HepG2 (cell line): Measurements from ENCODE around the gene OR2A2. TPM values are rescaled to one million over a fixed set of nuclear protein-coding genes. Genes with fewer than 3 reads are reported as not detected.

Source experiments
- ATAC-seq: fragments of 200-7000 bp; cut with Tn5 transposase; 3 replicates; pipeline ENCODE4 v1.9.1; 2020; ENCODE audit warnings: mild to moderate bottlenecking, moderate library complexity
- BruUV-seq: library from RNA; stranded (reverse); fragments of 400-500 nt; replicated peaks from 2 replicates; lab custom pipeline; 2021; lab: Mats Ljungman, UMichigan
- CTCF ChIA-PET: fragments of 300-600 bp; formaldehyde crosslinking; extraction: SDS; loops from one replicate; lab custom pipeline; 2021; ENCODE audit warnings: low total read pairs, inconsistent platforms, low intra/inter-chr PET ratio; lab: Yijun Ruan, JAX
- POLR2A ChIA-PET: fragments of 350-600 bp; sonication (Branson Sonifier 250); formaldehyde crosslinking; loops from one replicate; lab custom pipeline; 2020; ENCODE audit warnings: antibody characterized with exemption, inconsistent platforms; lab: Yijun Ruan, JAX
- DNase-seq: peaks from one replicate; pipeline ENCODE4 v3.0.0-alpha.2; 2015; ENCODE audit warnings: low spot score
- FAIRE-seq: peaks from 3 replicates; lab custom pipeline; 2011; peaks lifted over from hg19 to GRCh38; lab: Jason Lieb, UNC
- H2AFZ ChIP-seq: one replicate; pipeline ENCODE4 v1.6.1; 2011; ENCODE audit warnings: low read length, inconsistent platforms
- H3K27ac ChIP-seq: fragments of 300-600 bp; 3 replicates; pipeline ENCODE4 v1.8.0; 2011; ENCODE audit warnings: mixed run types, mild to moderate bottlenecking, mixed read lengths, low read length, inconsistent platforms; ENCODE audit not compliant: insufficient read depth; ENCODE audit errors: extremely low read length
- H3K27me3 ChIP-seq, 2 experiments: fragments of 200-600 bp in 1 of 2; 2 replicates in 1 of 2; 3 replicates in 1 of 2; pipeline versions ENCODE4 v1.6.0 to v1.8.0; 2011; ENCODE audit warnings: low read length in 2 of 2, mild to moderate bottlenecking in 2 of 2, moderate library complexity in 2 of 2, inconsistent platforms in 1 of 2; ENCODE audit not compliant: insufficient read depth in 2 of 2, control insufficient read depth in 1 of 2
- H3K36me3 ChIP-seq, 2 experiments: fragments of 200-600 bp in 1 of 2; replicated peaks in 1 of 2; 2 replicates in 1 of 2; 3 replicates in 1 of 2; pipeline versions ENCODE4 v1.5.1 to v1.8.0; 2011; ENCODE audit warnings: low read length in 2 of 2, inconsistent platforms in 1 of 2; ENCODE audit not compliant: insufficient read depth in 2 of 2, control insufficient read depth in 1 of 2
- H3K4me1 ChIP-seq: 2 replicates; pipeline ENCODE4 v1.5.1; 2012; ENCODE audit warnings: low read length, inconsistent platforms; ENCODE audit not compliant: insufficient read depth
- H3K4me2 ChIP-seq: 2 replicates; pipeline ENCODE4 v1.6.0; 2011; ENCODE audit warnings: low read depth, low read length, inconsistent platforms
- H3K4me3 ChIP-seq, 3 experiments: fragments of 200-600 bp in 1 of 3; sonication (generic), shearing (Covaris generic) in 1 of 3; replicated peaks in 1 of 3; 2 replicates each; pipeline ENCODE4 v1.5.1; 2011 to 2016; ENCODE audit warnings: low read length in 3 of 3, inconsistent platforms in 2 of 3, low read depth in 2 of 3, mild to moderate bottlenecking in 2 of 3, control low read depth in 1 of 3, mixed read lengths in 1 of 3; ENCODE audit not compliant: insufficient read depth in 1 of 3
- H3K79me2 ChIP-seq: one replicate; pipeline ENCODE4 v1.6.1; 2011; ENCODE audit warnings: low read length, inconsistent platforms; ENCODE audit not compliant: insufficient read depth
- H3K9ac ChIP-seq: 2 replicates; pipeline ENCODE4 v1.6.0; 2011; ENCODE audit warnings: mild to moderate bottlenecking, low read depth, low read length, inconsistent platforms; ENCODE audit not compliant: insufficient read depth
- H3K9me3 ChIP-seq: 2 replicates; pipeline ENCODE4 v1.5.1; 2012; ENCODE audit warnings: mild to moderate bottlenecking, low read length
- H4K20me1 ChIP-seq: 2 replicates; pipeline ENCODE4 v1.6.0; 2011; ENCODE audit warnings: inconsistent platforms, mild to moderate bottlenecking, low read length, moderate library complexity; ENCODE audit not compliant: insufficient read depth
- BCL6 ChIP-seq: IDR thresholded peaks from 2 replicates; pipeline ENCODE4 v1.6.1; 2016; ENCODE audit warnings: missing genetic modification reagents, missing compliant biosample characterization
- CENPT ChIP-seq: sonication (generic); formaldehyde crosslinking; IDR thresholded peaks from 2 replicates; pipeline ENCODE4 v1.8.0; 2022; ENCODE audit warnings: low read depth, mild to moderate bottlenecking, moderate library complexity, missing genetic modification reagents
- DZIP1 ChIP-seq: sonication (generic); formaldehyde crosslinking; IDR thresholded peaks from 2 replicates; pipeline ENCODE4 v1.5.0; 2020; ENCODE audit warnings: mild to moderate bottlenecking, missing genetic modification reagents
- ELF3 ChIP-seq: IDR thresholded peaks from 2 replicates; pipeline ENCODE4 v1.6.1; 2016; ENCODE audit warnings: missing genetic modification reagents, missing compliant biosample characterization
- FOXC1 ChIP-seq: sonication (generic); formaldehyde crosslinking; IDR thresholded peaks from 2 replicates; pipeline ENCODE4 v1.8.0; 2022; ENCODE audit warnings: mild to moderate bottlenecking, missing genetic modification reagents, borderline replicate concordance
- FOXP4 ChIP-seq: sonication (generic); formaldehyde crosslinking; IDR thresholded peaks from 2 replicates; pipeline ENCODE4 v1.4.0; 2020; ENCODE audit warnings: missing genetic modification reagents
- GABPA ChIP-seq, 2 experiments: IDR thresholded peaks; 2 replicates each; pipeline ENCODE4 v1.6.1; 2011 to 2016; ENCODE audit warnings: low read depth in 2 of 2, low read length in 1 of 2, missing biosample characterization in 1 of 2, missing genetic modification characterization in 1 of 2
- GLI4 ChIP-seq: sonication (generic); formaldehyde crosslinking; IDR thresholded peaks from 2 replicates; pipeline ENCODE4 v1.5.1; 2020; ENCODE audit warnings: missing genetic modification reagents, mild to moderate bottlenecking, moderate library complexity, borderline replicate concordance
- NONO ChIP-seq, 2 experiments: fragments of 450-650 bp in 1 of 2; sonication (generic) in 1 of 2; formaldehyde crosslinking in 1 of 2; IDR thresholded peaks in 1 of 2; conservative IDR thresholded peaks in 1 of 2; 2 replicates each; pipeline versions ENCODE4 v1.6.1 to v1.8.0; 2017 to 2022; ENCODE audit warnings: mild to moderate bottlenecking in 1 of 2, missing genetic modification reagents in 1 of 2, moderate library complexity in 1 of 2
- PRPF4 ChIP-seq: fragments of 200-400 bp; formaldehyde crosslinking; IDR thresholded peaks from 2 replicates; pipeline ENCODE4 v1.6.1; 2016; ENCODE audit warnings: low read length, low read depth; ENCODE audit not compliant: poor library complexity, severe bottlenecking
- SALL1 ChIP-seq: sonication (generic); formaldehyde crosslinking; IDR thresholded peaks from 2 replicates; pipeline ENCODE4 v1.8.0; 2022; ENCODE audit warnings: mild to moderate bottlenecking, missing genetic modification reagents
- ZFP37 ChIP-seq: sonication (generic); formaldehyde crosslinking; IDR thresholded peaks from 2 replicates; pipeline ENCODE4 v1.4.0; 2020; ENCODE audit warnings: missing genetic modification reagents, borderline replicate concordance
- ZNF350 ChIP-seq: sonication (generic); formaldehyde crosslinking; IDR thresholded peaks from 2 replicates; pipeline ENCODE4 v1.4.0; 2020; ENCODE audit warnings: mild to moderate bottlenecking, low read depth, missing genetic modification reagents, borderline replicate concordance
- ZNF362 ChIP-seq: sonication (generic); formaldehyde crosslinking; IDR thresholded peaks from 2 replicates; pipeline ENCODE4 v1.4.0; 2020; ENCODE audit warnings: missing genetic modification reagents, mild to moderate bottlenecking, borderline replicate concordance
- ZSCAN22 ChIP-seq: sonication (generic); formaldehyde crosslinking; IDR thresholded peaks from 2 replicates; pipeline ENCODE4 v1.4.0; 2020; ENCODE audit warnings: mild to moderate bottlenecking, missing genetic modification reagents
- WGBS: methylation state at CpG from one replicate; pipeline ENCODE4 v1.1.6; 2017; ENCODE audit warnings: low lambda C conversion rate; 5-methylcytosine and 5-hydroxymethylcytosine counted together
- in situ Hi-C: cut with HindIII; loops from 2 replicates; pipeline ENCODE4 v1.10.0; 2017; ENCODE audit warnings: low pct_unique_long_range_greater_than_20kb; ENCODE audit not compliant: extremely low pct_ligation_motif_present
- intact Hi-C: fragments of 100-400 bp; cut with micrococcal nuclease; formaldehyde crosslinking; loops from one replicate; pipeline ENCODE4 v1.10.0; 2022; ENCODE audit not compliant: unreplicated experiment
- polyA plus RNA-seq, 8 experiments: library from polyadenylated mRNA; depleted of rRNA in 3 of 8; stranded (reverse) in 7 of 8; unstranded in 1 of 8; fragments of >200 nt; fragmentation: Illumina TruSeq in 4 of 8; extraction: Trizol in 4 of 8; gene quantifications; 2 replicates each; pipeline versions ENCODE4 v1.2.1 to v1.2.3, GENCODE V29; 2011 to 2016; ENCODE audit warnings: low read depth in 4 of 8, missing spikeins in 1 of 8, mixed read lengths in 1 of 8; ENCODE audit not compliant: insufficient read depth in 1 of 8
- total RNA-seq, 5 experiments: library from RNA; depleted of rRNA; stranded (reverse); fragments of >200 nt; fragmentation: Illumina TruSeq; extraction: Trizol; gene quantifications; 2 replicates each; pipeline ENCODE4 v1.2.3, GENCODE V29; 2016; ENCODE audit warnings: low read depth in 1 of 5
- TF ChIP-seq, protein P1 (sequence below): sonication (generic); formaldehyde crosslinking; IDR thresholded peaks from 2 replicates; pipeline ENCODE4 v1.4.0; 2020; ENCODE audit warnings: missing genetic modification reagents

The OR2A2 gene
- total and polyA plus RNA-seq, 2 of the 13 experiments (the other 11 are each of a cell fraction or from before 2014, with no cell fraction given) = not detected

- Histone ChIP-seq H3K9me3 (no peaks in the 10 kb centered on the region), H3K9ac (no peak overlapping the region), H3K27ac (no peak overlapping the region), H3K27me3 (no peaks in the 10 kb centered on the region), H3K4me2 (no peak overlapping the region), H3K36me3 (no peaks in the 10 kb centered on the region), H2AFZ (no peak overlapping the region), H3K4me3 (no peak overlapping the region), H4K20me1 (no peaks in the 10 kb centered on the region), H3K4me1 (no peaks in the 10 kb centered on the region), H3K79me2 (no peaks in the 10 kb centered on the region)
- FAIRE-seq (peak; percentile 77), DNase-seq (peak; percentile 74), ATAC-seq (peak; percentile 100)
- WGBS = 4% methylated on average over 5 of the region's 6 CpGs
- intact Hi-C loops (loop anchor here (2.0 kb wide), 1 partner anchor 637 kb away; no protein-coding TSS in a partner anchor), in situ Hi-C loops (no loop called here)
- no TSS peak for BruUV-seq
- ChIA-PET POLR2A (no interaction called here), CTCF (no interaction called here)
- TF ChIP-seq, protein P1, sequence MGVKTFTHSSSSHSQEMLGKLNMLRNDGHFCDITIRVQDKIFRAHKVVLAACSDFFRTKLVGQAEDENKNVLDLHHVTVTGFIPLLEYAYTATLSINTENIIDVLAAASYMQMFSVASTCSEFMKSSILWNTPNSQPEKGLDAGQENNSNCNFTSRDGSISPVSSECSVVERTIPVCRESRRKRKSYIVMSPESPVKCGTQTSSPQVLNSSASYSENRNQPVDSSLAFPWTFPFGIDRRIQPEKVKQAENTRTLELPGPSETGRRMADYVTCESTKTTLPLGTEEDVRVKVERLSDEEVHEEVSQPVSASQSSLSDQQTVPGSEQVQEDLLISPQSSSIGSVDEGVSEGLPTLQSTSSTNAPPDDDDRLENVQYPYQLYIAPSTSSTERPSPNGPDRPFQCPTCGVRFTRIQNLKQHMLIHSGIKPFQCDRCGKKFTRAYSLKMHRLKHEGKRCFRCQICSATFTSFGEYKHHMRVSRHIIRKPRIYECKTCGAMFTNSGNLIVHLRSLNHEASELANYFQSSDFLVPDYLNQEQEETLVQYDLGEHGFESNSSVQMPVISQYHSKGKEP (CRISPR knock-in tag) = no peak
- TF ChIP-seq BCL6 (CRISPR knock-in tag) (0 out of 2 replicates have a peak, but pooled peaks have one; percentile 32), ZFP37 (CRISPR knock-in tag) (no peak), SALL1 (peak; percentile 36; the same call in 1 of the 2 replicates), DZIP1 (CRISPR knock-in tag) (no peak), FOXP4 (CRISPR knock-in tag) (no peak), ZNF362 (no peak), ELF3 (0 out of 2 replicates have a peak, but pooled peaks have one; percentile 20), FOXC1 (CRISPR knock-in tag) (no peak), PRPF4 (no peak), NONO (IDR thresholded peaks at IDR 0.05) (no peak), NONO (CRISPR knock-in tag; conservative IDR thresholded peaks at IDR 0.05) (no peak), GLI4 (CRISPR knock-in tag) (no peak), ZNF350 (no peak), ZSCAN22 (CRISPR knock-in tag) (no peak), CENPT (CRISPR knock-in tag) (no peak), GABPA (IDR thresholded peaks at IDR 0.05; ENCODE audit: low read depth, low read length) (no peak), GABPA (CRISPR knock-in tag; IDR thresholded peaks at IDR 0.05; ENCODE audit: low read depth) (0 out of 2 replicates have a peak, but pooled peaks have one; percentile 21)
Measured at GRCh38 chr7:144127714-144128334, 18.4 kb downstream of the OR2A2 start.
